NB4 (cell line): ENCODE measurements around the gene ENPP3.
"Not testable (repeated sequence)": the region's sequence is repeated elsewhere in the genome, so short reads cannot be mapped to it uniquely, and the experiment has no call there.

ENCODE experiments used
- CTCF ChIP-seq: IDR thresholded peaks from one replicate; pipeline ENCODE4 v1.5.1; 2012; ENCODE audit warnings: low read depth, low read length
- MAX ChIP-seq: IDR thresholded peaks from 2 replicates; pipeline ENCODE4 v1.6.1; 2011; ENCODE audit warnings: low read depth, low read length
- MYC ChIP-seq: IDR thresholded peaks from 2 replicates; pipeline ENCODE4 v1.6.1; 2011; ENCODE audit warnings: low read depth, low read length
- POLR2A ChIP-seq: IDR thresholded peaks from 2 replicates; pipeline ENCODE4 v1.6.1; 2011; ENCODE audit warnings: mild to moderate bottlenecking; ENCODE audit not compliant: insufficient read length; ENCODE audit errors: extremely low read depth

- not testable (repeated sequence) for TF ChIP-seq CTCF, POLR2A, MAX, MYC
Measured at GRCh38 chr6:131715567-131715966, 78.5 kb downstream of the ENPP3 start.
